ENCODE results near the gene SRGAP1.

DNA sequence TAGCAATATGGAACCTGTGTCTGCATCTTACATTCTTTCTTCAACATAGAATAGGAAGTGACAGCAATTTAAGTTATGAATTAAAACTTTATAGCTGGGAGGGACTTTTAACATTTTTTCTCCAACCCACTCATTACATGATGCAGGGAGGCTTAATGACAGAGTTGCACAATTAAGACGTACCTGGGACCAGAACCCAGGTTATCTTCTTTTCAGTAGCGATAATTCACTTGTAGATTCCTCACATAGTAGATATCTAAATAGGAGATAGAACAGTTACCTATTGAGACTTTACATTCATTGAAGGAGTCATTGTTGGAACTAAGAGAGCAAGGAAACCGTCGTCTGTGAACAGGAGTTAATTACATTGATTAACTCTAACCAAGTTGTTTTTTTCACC lies 5.1 kb downstream of the SRGAP1 start:
- TF ChIP-seq SIN3A (IDR thresholded peaks at IDR 0.05; ENCODE audit: borderline replicate concordance, insufficient read depth, low read length) (no peak), POLR2AphosphoS5 (IDR thresholded peaks at IDR 0.05; ENCODE audit: low read depth, low read length) (no peak)
- TF ChIP-seq, protein P1, sequence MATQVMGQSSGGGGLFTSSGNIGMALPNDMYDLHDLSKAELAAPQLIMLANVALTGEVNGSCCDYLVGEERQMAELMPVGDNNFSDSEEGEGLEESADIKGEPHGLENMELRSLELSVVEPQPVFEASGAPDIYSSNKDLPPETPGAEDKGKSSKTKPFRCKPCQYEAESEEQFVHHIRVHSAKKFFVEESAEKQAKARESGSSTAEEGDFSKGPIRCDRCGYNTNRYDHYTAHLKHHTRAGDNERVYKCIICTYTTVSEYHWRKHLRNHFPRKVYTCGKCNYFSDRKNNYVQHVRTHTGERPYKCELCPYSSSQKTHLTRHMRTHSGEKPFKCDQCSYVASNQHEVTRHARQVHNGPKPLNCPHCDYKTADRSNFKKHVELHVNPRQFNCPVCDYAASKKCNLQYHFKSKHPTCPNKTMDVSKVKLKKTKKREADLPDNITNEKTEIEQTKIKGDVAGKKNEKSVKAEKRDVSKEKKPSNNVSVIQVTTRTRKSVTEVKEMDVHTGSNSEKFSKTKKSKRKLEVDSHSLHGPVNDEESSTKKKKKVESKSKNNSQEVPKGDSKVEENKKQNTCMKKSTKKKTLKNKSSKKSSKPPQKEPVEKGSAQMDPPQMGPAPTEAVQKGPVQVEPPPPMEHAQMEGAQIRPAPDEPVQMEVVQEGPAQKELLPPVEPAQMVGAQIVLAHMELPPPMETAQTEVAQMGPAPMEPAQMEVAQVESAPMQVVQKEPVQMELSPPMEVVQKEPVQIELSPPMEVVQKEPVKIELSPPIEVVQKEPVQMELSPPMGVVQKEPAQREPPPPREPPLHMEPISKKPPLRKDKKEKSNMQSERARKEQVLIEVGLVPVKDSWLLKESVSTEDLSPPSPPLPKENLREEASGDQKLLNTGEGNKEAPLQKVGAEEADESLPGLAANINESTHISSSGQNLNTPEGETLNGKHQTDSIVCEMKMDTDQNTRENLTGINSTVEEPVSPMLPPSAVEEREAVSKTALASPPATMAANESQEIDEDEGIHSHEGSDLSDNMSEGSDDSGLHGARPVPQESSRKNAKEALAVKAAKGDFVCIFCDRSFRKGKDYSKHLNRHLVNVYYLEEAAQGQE (IDR thresholded peaks at IDR 0.05; ENCODE audit: insufficient read depth in 1 of 2, low read depth in 2 of 2, low read length in 2 of 2) = no peak

Data from PFSK-1 (cell line).